Measurements from ENCODE around the gene MOB3C.

MOB3C gene

DNA sequence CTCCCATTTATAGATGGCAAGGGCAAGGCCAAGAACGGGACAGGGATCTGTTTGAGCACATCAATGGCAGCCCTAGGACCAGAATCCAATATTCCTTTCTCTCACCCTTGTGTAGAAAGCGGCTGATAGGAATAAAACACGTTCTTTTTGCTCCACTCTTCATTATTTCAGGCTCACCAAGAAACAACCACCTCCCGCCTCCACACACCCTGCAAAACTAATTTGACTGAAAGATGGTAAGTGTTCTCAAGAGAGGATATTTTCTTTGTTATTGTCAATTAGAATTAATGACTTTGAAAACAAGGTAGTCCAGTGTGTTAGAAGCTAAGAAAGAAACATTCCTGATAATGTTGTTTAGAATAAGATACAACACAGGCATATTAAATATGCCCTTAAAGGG, 53.3 kb downstream of the MOB3C start:
- no peaks in the 10 kb centered on the region for H3K9me3 ChIP-seq (ENCODE audit: control insufficient read depth, insufficient read depth, low read length)
- peaks cover 3% of the 10 kb centered on the region; the same call in 1 of the 2 replicates for H3K4me1 ChIP-seq (ENCODE audit: insufficient read depth, low read length)
- H3K9ac ChIP-seq (ENCODE audit: low read depth, low read length) = no peak overlapping the region
- H3K36me3 ChIP-seq (ENCODE audit: insufficient read depth, low read length) = no peaks in the 10 kb centered on the region

DNA sequence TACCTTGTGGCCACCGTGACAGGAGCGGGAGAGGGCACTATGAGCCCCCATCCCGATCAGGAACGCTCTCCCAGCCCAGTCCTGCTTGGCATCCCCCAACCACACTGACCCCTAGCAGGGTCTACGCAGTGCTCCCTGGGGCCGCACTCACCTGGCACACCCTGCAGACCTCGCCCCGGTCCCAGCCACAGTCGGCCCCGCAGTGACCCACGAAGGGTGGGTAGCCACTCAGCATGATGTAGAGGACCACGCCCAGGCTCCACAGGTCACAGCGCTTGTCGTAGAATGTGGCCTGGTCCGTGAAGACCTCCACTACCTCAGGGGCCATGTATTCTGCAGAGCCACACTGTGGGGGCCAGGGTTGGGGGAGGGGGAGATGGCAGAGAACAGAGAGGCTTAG, 54.1 kb downstream of the MOB3C start:
- H3K4me1 ChIP-seq (ENCODE audit: insufficient read depth, low read length) = peaks cover 11% of the 10 kb centered on the region; the same call in 1 of the 2 replicates
- no peaks in the 10 kb centered on the region for H3K9me3 ChIP-seq (ENCODE audit: control insufficient read depth, insufficient read depth, low read length)
- H3K9ac ChIP-seq (ENCODE audit: low read depth, low read length) = no peak overlapping the region
- H3K36me3 ChIP-seq (ENCODE audit: insufficient read depth, low read length) = no peaks in the 10 kb centered on the region

- Histone ChIP-seq H3K9ac (ENCODE audit: low read depth, low read length) (no peak overlapping the region), H3K4me1 (ENCODE audit: insufficient read depth, low read length) (peaks cover 14% of the 10 kb centered on the region; the same call in 1 of the 2 replicates), H3K9me3 (ENCODE audit: control insufficient read depth, insufficient read depth, low read length) (no peaks in the 10 kb centered on the region), H3K36me3 (ENCODE audit: insufficient read depth, low read length) (no peaks in the 10 kb centered on the region)
These were observed 57.6 kb downstream of the MOB3C start for GRCh38 chr1:46558966-46559365.

DNA sequence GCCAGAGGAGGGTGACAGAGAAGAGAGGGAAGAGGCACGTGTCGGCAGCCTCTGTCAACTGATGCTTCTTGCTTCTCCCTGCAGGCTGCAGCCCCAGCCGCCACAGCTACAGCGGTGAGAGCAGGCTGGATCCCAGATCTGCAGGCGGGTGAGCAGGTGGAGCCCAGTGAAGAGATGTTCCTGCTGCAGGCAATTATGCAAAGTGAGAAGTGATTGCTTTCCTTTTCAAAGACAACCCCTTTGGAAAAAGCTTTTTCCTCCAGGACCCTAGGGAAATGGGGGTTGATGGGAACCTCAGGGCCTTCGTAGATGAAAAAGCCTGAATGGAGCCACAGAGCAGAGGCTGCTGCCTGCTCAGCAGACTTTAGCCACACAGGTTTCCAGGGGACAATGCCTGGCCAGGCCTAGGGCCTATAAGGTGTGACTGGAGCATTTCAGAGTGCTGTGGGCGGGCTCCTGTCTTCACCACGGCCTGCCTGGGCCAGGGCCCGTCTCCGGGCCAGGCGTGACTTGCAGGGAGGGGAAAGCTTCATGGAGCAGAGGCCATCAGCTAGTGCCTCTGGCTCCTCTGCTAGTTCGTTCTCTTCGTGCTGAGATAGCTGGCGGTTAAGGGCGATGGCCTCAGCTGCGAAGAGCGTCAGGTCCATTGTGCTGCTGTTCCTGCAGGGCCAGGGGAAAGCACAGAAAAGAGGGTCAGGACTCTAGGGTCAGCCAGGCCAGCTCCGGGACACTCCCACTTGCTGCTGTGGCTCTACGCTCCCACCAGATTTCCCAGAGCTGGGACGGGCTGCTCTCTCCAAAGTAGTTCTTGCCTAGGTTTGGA, 58.3 kb downstream of the MOB3C start:
- H3K36me3 ChIP-seq (ENCODE audit: insufficient read depth, low read length) = no peaks in the 10 kb centered on the region
- H3K4me1 ChIP-seq (ENCODE audit: insufficient read depth, low read length) = peaks cover 14% of the 10 kb centered on the region; the same call in 1 of the 2 replicates
- no peaks in the 10 kb centered on the region for H3K9me3 ChIP-seq (ENCODE audit: control insufficient read depth, insufficient read depth, low read length)
- H3K9ac ChIP-seq (ENCODE audit: low read depth, low read length) = no peak overlapping the region

All from ES-I3 (cell line).